GM23338 (cell line): ENCODE measurements around the gene PDE6A. TPM values are rescaled to one million over a fixed set of nuclear protein-coding genes. Genes with fewer than 3 reads are reported as not detected.

ENCODE experiments used
- ATAC-seq: fragments of 200-7000 bp; cut with Tn5 transposase; 3 replicates; pipeline ENCODE4 v1.9.1; 2020
- DNase-seq: peaks from one replicate; pipeline ENCODE4 v3.0.0-alpha.2; 2015; ENCODE audit warnings: low spot score
- H2AFZ ChIP-seq: fragments of 200-600 bp; sonication (generic); 2 replicates; pipeline ENCODE4 v1.8.0; 2016; ENCODE audit warnings: antibody characterized with exemption, mild to moderate bottlenecking, moderate library complexity
- H3F3A ChIP-seq: fragments of 200-600 bp; sonication (generic); replicated peaks from 2 replicates; pipeline ENCODE4 v1.8.0; 2017; ENCODE audit warnings: antibody characterized with exemption, mixed run types, low read depth
- H3K27ac ChIP-seq: fragments of 200-600 bp; sonication (generic); 2 replicates; pipeline ENCODE4 v1.6.1; 2016; ENCODE audit warnings: low read depth
- H3K27me3 ChIP-seq: fragments of 200-600 bp; sonication (generic); 2 replicates; pipeline ENCODE4 v1.8.0; 2016; ENCODE audit warnings: mild to moderate bottlenecking, mixed run types, moderate library complexity; ENCODE audit not compliant: insufficient read depth
- H3K36me3 ChIP-seq: fragments of 200-600 bp; sonication (generic); 2 replicates; pipeline ENCODE4 v1.8.0; 2016; ENCODE audit warnings: mild to moderate bottlenecking; ENCODE audit not compliant: insufficient read depth
- H3K4me1 ChIP-seq: fragments of 200-600 bp; sonication (generic); 2 replicates; pipeline ENCODE4 v1.8.0; 2016; ENCODE audit warnings: mild to moderate bottlenecking, moderate library complexity; ENCODE audit not compliant: insufficient read depth
- H3K4me2 ChIP-seq: fragments of 200-600 bp; sonication (generic); 2 replicates; pipeline ENCODE4 v1.7.1; 2017; ENCODE audit warnings: mixed run types
- H3K4me3 ChIP-seq: fragments of 200-600 bp; sonication (generic); 2 replicates; pipeline ENCODE4 v1.6.1; 2016; ENCODE audit warnings: mixed run types
- H3K79me2 ChIP-seq: fragments of 200-600 bp; sonication (generic); replicated peaks from 2 replicates; pipeline ENCODE4 v1.8.0; 2017; ENCODE audit warnings: mild to moderate bottlenecking; ENCODE audit not compliant: insufficient read depth
- H3K9me2 ChIP-seq: fragments of 200-600 bp; sonication (generic); 2 replicates; pipeline ENCODE4 v1.8.0; 2017; ENCODE audit not compliant: insufficient read depth
- H4K20me1 ChIP-seq: fragments of 200-600 bp; sonication (generic); replicated peaks from 2 replicates; pipeline ENCODE4 v1.8.0; 2017; ENCODE audit warnings: mild to moderate bottlenecking; ENCODE audit not compliant: insufficient read depth
- H3K27ac Mint-ChIP-seq: 2 replicates; pipeline ENCODE4 v1.8.0; 2020; ENCODE audit warnings: inconsistent platforms, mild to moderate bottlenecking, moderate library complexity, mixed read lengths
- H3K27me3 Mint-ChIP-seq: 3 replicates; pipeline ENCODE4 v1.8.0; 2022; ENCODE audit warnings: low read depth, mild to moderate bottlenecking, moderate library complexity, mixed read lengths, inconsistent platforms; ENCODE audit not compliant: insufficient read depth, poor library complexity
- H3K36me3 Mint-ChIP-seq: 3 replicates; pipeline ENCODE4 v1.8.0; 2021; ENCODE audit warnings: low read depth, mild to moderate bottlenecking, inconsistent platforms, moderate library complexity, mixed read lengths
- H3K4me1 Mint-ChIP-seq: 3 replicates; pipeline ENCODE4 v1.8.0; 2020; ENCODE audit warnings: mild to moderate bottlenecking, inconsistent platforms, mixed read lengths
- H3K4me3 Mint-ChIP-seq: 3 replicates; pipeline ENCODE4 v1.8.0; 2021; ENCODE audit warnings: moderate library complexity, mild to moderate bottlenecking, inconsistent platforms, mixed read lengths
- H3K9me3 Mint-ChIP-seq: 3 replicates; pipeline ENCODE4 v1.8.0; 2020; ENCODE audit warnings: moderate library complexity, mild to moderate bottlenecking, inconsistent platforms, mixed read lengths
- EZH2phosphoT487 ChIP-seq: fragments of 200-600 bp; sonication (generic); IDR thresholded peaks from one replicate; pipeline ENCODE4 v1.8.1; 2018; ENCODE audit warnings: antibody characterized with exemption; ENCODE audit not compliant: unreplicated experiment
- JUNB ChIP-seq: IDR thresholded peaks from one replicate; pipeline ENCODE4 v1.6.1; 2016; ENCODE audit warnings: antibody characterized with exemption; ENCODE audit not compliant: unreplicated experiment
- ZNF114 ChIP-seq: fragments of 250-450 bp; sonication (Bioruptor Pico); IDR thresholded peaks from 2 replicates; pipeline ENCODE4 v1.5.0; 2020; ENCODE audit warnings: mild to moderate bottlenecking, moderate library complexity
- polyA plus RNA-seq: library from polyadenylated mRNA; unstranded; fragments of >200 nt; fragmentation: Nextera tagmentation; extraction: Ambion mirVana; gene quantifications from 2 replicates; pipeline ENCODE4 v1.2.1, GENCODE V29; 2016
- total RNA-seq: library from RNA; depleted of rRNA; stranded (reverse); fragments of >200 nt; shearing (Covaris generic); gene quantifications from 2 replicates; pipeline ENCODE4 v1.2.3, GENCODE V29; 2014
- TF ChIP-seq, protein P1 (sequence below), 2 experiments: fragments of 200-600 bp in 1 of 2; sonication (generic) in 1 of 2; conservative IDR thresholded peaks; 2 replicates each; pipeline versions ENCODE4 v1.5.1 to v1.6.1; 2016 to 2017; ENCODE audit warnings: antibody characterized with exemption in 2 of 2, low read depth in 2 of 2, mild to moderate bottlenecking in 2 of 2, moderate library complexity in 1 of 2
- TF ChIP-seq, protein P2 (sequence below): IDR thresholded peaks from 2 replicates; pipeline ENCODE4 v1.6.1; 2016; ENCODE audit warnings: antibody characterized with exemption
- TF ChIP-seq, protein P3 (sequence below): fragments of 250-450 bp; sonication (Bioruptor Pico); IDR thresholded peaks from 2 replicates; pipeline ENCODE4 v1.5.0; 2020; ENCODE audit warnings: mild to moderate bottlenecking, moderate library complexity

PDE6A gene
- total and polyA plus RNA-seq, 2 experiments from 2014 or later = 0.08 TPM; not detected in 1

DNA sequence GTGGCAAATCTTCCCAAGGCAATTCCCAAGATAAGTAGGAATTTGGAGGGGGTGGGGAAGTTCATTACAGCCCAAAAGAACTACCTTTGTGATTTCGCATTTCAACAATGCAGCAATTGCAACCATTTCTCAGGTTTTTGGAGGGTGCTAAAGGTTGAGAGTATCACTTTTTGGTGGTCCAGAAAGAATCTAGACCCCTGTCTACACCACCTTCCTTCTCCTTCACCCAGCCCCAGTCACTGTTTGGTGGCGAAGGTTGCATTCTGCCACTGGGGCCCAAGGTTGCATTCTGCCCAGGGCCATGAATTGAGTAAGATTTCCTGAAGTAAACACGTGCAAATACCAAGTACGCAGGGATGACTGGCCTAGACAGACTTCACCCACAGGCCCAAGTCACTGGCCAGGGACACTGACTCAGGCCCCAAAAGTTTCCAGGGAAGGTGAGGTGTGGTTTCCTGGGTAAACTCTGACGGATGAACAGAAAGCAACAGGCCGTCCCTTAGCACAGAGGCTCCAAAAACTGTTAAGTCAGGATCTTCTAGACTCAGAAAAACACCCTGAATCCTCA, 5.7 kb downstream of the PDE6A start (continued):
- TF ChIP-seq, protein P1, sequence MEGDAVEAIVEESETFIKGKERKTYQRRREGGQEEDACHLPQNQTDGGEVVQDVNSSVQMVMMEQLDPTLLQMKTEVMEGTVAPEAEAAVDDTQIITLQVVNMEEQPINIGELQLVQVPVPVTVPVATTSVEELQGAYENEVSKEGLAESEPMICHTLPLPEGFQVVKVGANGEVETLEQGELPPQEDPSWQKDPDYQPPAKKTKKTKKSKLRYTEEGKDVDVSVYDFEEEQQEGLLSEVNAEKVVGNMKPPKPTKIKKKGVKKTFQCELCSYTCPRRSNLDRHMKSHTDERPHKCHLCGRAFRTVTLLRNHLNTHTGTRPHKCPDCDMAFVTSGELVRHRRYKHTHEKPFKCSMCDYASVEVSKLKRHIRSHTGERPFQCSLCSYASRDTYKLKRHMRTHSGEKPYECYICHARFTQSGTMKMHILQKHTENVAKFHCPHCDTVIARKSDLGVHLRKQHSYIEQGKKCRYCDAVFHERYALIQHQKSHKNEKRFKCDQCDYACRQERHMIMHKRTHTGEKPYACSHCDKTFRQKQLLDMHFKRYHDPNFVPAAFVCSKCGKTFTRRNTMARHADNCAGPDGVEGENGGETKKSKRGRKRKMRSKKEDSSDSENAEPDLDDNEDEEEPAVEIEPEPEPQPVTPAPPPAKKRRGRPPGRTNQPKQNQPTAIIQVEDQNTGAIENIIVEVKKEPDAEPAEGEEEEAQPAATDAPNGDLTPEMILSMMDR (conservative IDR thresholded peaks at IDR 0.05; ENCODE audit: low read depth in 2 of 2) = no peak
- no peak for TF ChIP-seq JUNB
- TF ChIP-seq, protein P2, sequence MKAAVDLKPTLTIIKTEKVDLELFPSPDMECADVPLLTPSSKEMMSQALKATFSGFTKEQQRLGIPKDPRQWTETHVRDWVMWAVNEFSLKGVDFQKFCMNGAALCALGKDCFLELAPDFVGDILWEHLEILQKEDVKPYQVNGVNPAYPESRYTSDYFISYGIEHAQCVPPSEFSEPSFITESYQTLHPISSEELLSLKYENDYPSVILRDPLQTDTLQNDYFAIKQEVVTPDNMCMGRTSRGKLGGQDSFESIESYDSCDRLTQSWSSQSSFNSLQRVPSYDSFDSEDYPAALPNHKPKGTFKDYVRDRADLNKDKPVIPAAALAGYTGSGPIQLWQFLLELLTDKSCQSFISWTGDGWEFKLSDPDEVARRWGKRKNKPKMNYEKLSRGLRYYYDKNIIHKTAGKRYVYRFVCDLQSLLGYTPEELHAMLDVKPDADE = no peak

DNA sequence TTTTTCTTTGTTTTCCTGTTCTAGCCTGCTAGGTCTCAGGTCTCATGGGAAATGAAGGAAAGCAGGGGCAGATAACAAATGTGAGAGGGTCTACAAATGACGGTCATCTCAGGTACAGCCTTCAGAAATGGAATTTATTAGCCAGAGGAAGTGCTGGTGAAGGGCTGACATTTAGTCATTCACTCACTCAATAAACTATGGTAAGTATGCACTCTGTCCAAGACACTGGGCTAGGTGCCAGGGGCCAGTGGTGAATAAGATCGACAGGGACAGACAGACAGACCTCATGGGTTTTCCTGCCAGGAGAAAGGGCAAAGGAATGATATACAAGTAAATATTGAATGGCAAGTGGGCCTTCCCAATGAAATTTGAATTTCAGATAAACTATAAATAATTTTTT, 6.3 kb downstream of the PDE6A start:
- Mint-ChIP-seq H3K4me3 (no peak overlapping the region), H3K27ac (no peak overlapping the region), H3K4me1 (peaks cover 9% of the 10 kb centered on the region; the same call in 2 of the 3 replicates), H3K36me3 (no peaks in the 10 kb centered on the region), H3K27me3 (peaks cover 6% of the 10 kb centered on the region), H3K9me3 (no peaks in the 10 kb centered on the region)
- Histone ChIP-seq H3K27ac (no peak overlapping the region), H3K4me2 (no peak overlapping the region), H3K4me3 (no peak overlapping the region), H4K20me1 (no peaks in the 10 kb centered on the region), H3K36me3 (no peaks in the 10 kb centered on the region), H3K27me3 (no peaks in the 10 kb centered on the region), H2AFZ (no peak overlapping the region), H3K4me1 (0 out of 2 replicates have a peak, but pooled peaks cover 5% of the 10 kb centered on the region), H3F3A (no peaks in the 10 kb centered on the region), H3K9me2 (no peaks in the 10 kb centered on the region), H3K79me2 (no peaks in the 10 kb centered on the region)
- TF ChIP-seq, protein P2 = no peak
- DNase-seq (no peak), ATAC-seq (no peak)

DNA sequence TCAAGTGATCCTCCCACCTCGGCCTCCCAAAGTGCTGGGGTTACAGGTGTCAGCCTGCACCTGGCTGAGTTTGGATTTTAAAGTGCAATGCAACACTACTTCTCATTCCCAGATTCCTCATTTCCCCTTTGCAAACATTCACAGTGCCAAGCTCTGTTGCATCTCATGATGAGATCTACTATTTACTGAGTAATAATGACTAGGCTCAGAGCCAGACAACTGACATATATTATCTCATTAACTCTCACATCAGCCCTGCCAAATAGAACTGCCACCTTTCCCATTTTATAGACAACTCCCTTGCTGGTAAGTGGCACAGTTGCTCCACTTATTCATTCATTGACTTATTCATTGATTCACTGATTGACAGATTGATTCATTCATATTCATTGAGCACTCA, 7.0 kb downstream of the PDE6A start:
- H3K27me3 ChIP-seq = no peaks in the 10 kb centered on the region
- Mint-ChIP-seq H3K4me3 (no peak overlapping the region), H3K36me3 (no peaks in the 10 kb centered on the region), H3K27ac (no peak overlapping the region), H3K9me3 (no peaks in the 10 kb centered on the region), H3K27me3 (peaks cover 6% of the 10 kb centered on the region), H3K4me1 (peaks cover 9% of the 10 kb centered on the region; the same call in 2 of the 3 replicates)
- H3K79me2 ChIP-seq = no peaks in the 10 kb centered on the region
- DNase-seq (no peak), ATAC-seq (no peak)
- H4K20me1 ChIP-seq = no peaks in the 10 kb centered on the region
- no peak overlapping the region for H3K27ac ChIP-seq
- no peaks in the 10 kb centered on the region for H3K9me2 ChIP-seq
- no peaks in the 10 kb centered on the region for H3F3A ChIP-seq
- no peak overlapping the region for H2AFZ ChIP-seq
- H3K4me1 ChIP-seq = 0 out of 2 replicates have a peak, but pooled peaks cover 5% of the 10 kb centered on the region
- H3K4me3 ChIP-seq = no peak overlapping the region
- H3K36me3 ChIP-seq = no peaks in the 10 kb centered on the region
- H3K4me2 ChIP-seq = no peak overlapping the region
- no peak for TF ChIP-seq ZNF114
- TF ChIP-seq, protein P3, sequence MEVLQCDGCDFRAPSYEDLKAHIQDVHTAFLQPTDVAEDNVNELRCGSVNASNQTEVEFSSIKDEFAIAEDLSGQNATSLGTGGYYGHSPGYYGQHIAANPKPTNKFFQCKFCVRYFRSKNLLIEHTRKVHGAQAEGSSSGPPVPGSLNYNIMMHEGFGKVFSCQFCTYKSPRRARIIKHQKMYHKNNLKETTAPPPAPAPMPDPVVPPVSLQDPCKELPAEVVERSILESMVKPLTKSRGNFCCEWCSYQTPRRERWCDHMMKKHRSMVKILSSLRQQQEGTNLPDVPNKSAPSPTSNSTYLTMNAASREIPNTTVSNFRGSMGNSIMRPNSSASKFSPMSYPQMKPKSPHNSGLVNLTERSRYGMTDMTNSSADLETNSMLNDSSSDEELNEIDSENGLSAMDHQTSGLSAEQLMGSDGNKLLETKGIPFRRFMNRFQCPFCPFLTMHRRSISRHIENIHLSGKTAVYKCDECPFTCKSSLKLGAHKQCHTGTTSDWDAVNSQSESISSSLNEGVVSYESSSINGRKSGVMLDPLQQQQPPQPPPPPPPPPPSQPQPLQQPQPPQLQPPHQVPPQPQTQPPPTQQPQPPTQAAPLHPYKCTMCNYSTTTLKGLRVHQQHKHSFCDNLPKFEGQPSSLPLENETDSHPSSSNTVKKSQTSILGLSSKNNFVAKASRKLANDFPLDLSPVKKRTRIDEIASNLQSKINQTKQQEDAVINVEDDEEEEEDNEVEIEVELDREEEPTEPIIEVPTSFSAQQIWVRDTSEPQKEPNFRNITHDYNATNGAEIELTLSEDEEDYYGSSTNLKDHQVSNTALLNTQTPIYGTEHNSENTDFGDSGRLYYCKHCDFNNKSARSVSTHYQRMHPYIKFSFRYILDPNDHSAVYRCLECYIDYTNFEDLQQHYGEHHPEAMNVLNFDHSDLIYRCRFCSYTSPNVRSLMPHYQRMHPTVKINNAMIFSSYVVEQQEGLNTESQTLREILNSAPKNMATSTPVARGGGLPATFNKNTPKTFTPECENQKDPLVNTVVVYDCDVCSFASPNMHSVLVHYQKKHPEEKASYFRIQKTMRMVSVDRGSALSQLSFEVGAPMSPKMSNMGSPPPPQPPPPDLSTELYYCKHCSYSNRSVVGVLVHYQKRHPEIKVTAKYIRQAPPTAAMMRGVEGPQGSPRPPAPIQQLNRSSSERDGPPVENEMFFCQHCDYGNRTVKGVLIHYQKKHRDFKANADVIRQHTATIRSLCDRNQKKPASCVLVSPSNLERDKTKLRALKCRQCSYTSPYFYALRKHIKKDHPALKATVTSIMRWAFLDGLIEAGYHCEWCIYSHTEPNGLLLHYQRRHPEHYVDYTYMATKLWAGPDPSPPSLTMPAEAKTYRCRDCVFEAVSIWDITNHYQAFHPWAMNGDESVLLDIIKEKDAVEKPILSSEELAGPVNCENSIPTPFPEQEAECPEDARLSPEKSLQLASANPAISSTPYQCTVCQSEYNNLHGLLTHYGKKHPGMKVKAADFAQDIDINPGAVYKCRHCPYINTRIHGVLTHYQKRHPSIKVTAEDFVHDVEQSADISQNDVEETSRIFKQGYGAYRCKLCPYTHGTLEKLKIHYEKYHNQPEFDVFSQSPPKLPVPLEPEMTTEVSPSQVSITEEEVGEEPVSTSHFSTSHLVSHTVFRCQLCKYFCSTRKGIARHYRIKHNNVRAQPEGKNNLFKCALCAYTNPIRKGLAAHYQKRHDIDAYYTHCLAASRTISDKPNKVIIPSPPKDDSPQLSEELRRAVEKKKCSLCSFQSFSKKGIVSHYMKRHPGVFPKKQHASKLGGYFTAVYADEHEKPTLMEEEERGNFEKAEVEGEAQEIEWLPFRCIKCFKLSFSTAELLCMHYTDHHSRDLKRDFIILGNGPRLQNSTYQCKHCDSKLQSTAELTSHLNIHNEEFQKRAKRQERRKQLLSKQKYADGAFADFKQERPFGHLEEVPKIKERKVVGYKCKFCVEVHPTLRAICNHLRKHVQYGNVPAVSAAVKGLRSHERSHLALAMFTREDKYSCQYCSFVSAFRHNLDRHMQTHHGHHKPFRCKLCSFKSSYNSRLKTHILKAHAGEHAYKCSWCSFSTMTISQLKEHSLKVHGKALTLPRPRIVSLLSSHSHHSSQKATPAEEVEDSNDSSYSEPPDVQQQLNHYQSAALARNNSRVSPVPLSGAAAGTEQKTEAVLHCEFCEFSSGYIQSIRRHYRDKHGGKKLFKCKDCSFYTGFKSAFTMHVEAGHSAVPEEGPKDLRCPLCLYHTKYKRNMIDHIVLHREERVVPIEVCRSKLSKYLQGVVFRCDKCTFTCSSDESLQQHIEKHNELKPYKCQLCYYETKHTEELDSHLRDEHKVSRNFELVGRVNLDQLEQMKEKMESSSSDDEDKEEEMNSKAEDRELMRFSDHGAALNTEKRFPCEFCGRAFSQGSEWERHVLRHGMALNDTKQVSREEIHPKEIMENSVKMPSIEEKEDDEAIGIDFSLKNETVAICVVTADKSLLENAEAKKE = no peak
- no peak for TF ChIP-seq EZH2phosphoT487
